ENCODE data around the gene BDP1.
"Not testable (repeated sequence)": the region's sequence is repeated elsewhere in the genome, so short reads cannot be mapped to it uniquely, and the experiment has no call there.

- not testable (repeated sequence) for TF ChIP-seq MAFK (IDR thresholded peaks at IDR 0.05; ENCODE audit: low read depth, low read length); CTCF (conservative IDR thresholded peaks at IDR 0.05; ENCODE audit: low read depth, low read length)
These were observed 70.2 kb downstream of the BDP1 start for GRCh38 chr5:71525611-71526010.

Measured in IMR-90 (cell line).